Measurements from ENCODE around the gene RNF224. TPM values are rescaled to one million over a fixed set of nuclear protein-coding genes. Genes with fewer than 3 reads are reported as not detected.

RNF224 gene
- polyA plus RNA-seq, 3 donors = not detected

GRCh38 chr9:137266585-137267453 is 39.5 kb downstream of the RNF224 start:
- Mint-ChIP-seq H3K27me3 (ENCODE audit: low read depth in 3 of 3) (no peaks in the 10 kb centered on the region), H3K4me3 (no peak overlapping the region), H3K27ac (peak overlapping the region in 1 of 7 donors; percentile 30), H3K4me1 (peaks cover 29% of the 10 kb centered on the region), H3K36me3 (peaks cover 42 to 84% of the 10 kb centered on the region in 2 donors), H3K9me3 (peaks cover 0 to 2% (median 0%) of the 10 kb centered on the region in 7 donors)
- Histone ChIP-seq H3K36me3 (replicated peaks in 1 of 2; ENCODE audit: control insufficient read depth in 1 of 2, insufficient read depth in 2 of 2, low read length in 2 of 2) (peaks cover 41 to 75% of the 10 kb centered on the region in 2 donors), H3K9ac (ENCODE audit: insufficient read depth, low read length, poor library complexity, severe bottlenecking) (no peak overlapping the region), H2AFZ (ENCODE audit: insufficient read depth, low read depth, low read length, poor library complexity, severe bottlenecking) (no peak overlapping the region), H3K4me1 (ENCODE audit: control insufficient read depth in 1 of 2, insufficient read depth in 2 of 2, low read length in 2 of 2) (peaks cover 23 to 28% of the 10 kb centered on the region in 2 donors), H3K9me3 (replicated peaks in 1 of 2; ENCODE audit: control insufficient read depth in 1 of 2, insufficient read depth in 1 of 2, low read length in 2 of 2) (no peaks in the 10 kb centered on the region), H4K20me1 (ENCODE audit: insufficient read depth, low read length) (peaks cover 43% of the 10 kb centered on the region), H3K4me3 (replicated peaks in 1 of 3; ENCODE audit: low read depth in 2 of 3, low read length in 3 of 3) (no peak overlapping the region), H3K79me2 (ENCODE audit: insufficient read depth, low read length) (peaks cover 3% of the 10 kb centered on the region), H3K27me3 (ENCODE audit: control insufficient read depth in 2 of 2, insufficient read depth in 2 of 2, low read length in 2 of 2) (no peaks in the 10 kb centered on the region), H3K4me2 (replicated peaks; ENCODE audit: extremely low read depth, low read length, poor library complexity, severe bottlenecking) (no peak overlapping the region), H3K27ac (ENCODE audit: low read depth in 1 of 2, low read length in 2 of 2) (peak overlapping the region in 1 of 2 donors; percentile 26)
- TF ChIP-seq CTCF (IDR thresholded peaks at IDR 0.05) = no peak
- intact Hi-C loops (cut with micrococcal nuclease) = no loop called here
- 92% methylated on average over 32 of the region's 34 CpGs for WGBS (ENCODE audit: insufficient coverage)
- DNase-seq = no peak

GRCh38 chr9:137267933-137268355 is 40.6 kb downstream of the RNF224 start:
- Histone ChIP-seq H3K79me2 (ENCODE audit: insufficient read depth, low read length) (peaks cover 3% of the 10 kb centered on the region), H3K9ac (ENCODE audit: insufficient read depth, low read length, poor library complexity, severe bottlenecking) (no peak overlapping the region), H3K4me1 (ENCODE audit: control insufficient read depth in 1 of 2, insufficient read depth in 2 of 2, low read length in 2 of 2) (peaks cover 23 to 28% of the 10 kb centered on the region in 2 donors), H3K4me3 (replicated peaks in 1 of 3; ENCODE audit: low read depth in 2 of 3, low read length in 3 of 3) (no peak overlapping the region), H3K4me2 (replicated peaks; ENCODE audit: extremely low read depth, low read length, poor library complexity, severe bottlenecking) (peak overlapping the region; percentile 44), H3K27me3 (ENCODE audit: control insufficient read depth in 2 of 2, insufficient read depth in 2 of 2, low read length in 2 of 2) (no peaks in the 10 kb centered on the region), H3K36me3 (replicated peaks in 1 of 2; ENCODE audit: control insufficient read depth in 1 of 2, insufficient read depth in 2 of 2, low read length in 2 of 2) (peaks cover 47 to 86% of the 10 kb centered on the region in 2 donors), H3K27ac (ENCODE audit: low read depth in 1 of 2, low read length in 2 of 2) (peak overlapping the region; percentile 36 to 51), H4K20me1 (ENCODE audit: insufficient read depth, low read length) (peaks cover 37% of the 10 kb centered on the region), H3K9me3 (replicated peaks in 1 of 2; ENCODE audit: control insufficient read depth in 1 of 2, insufficient read depth in 1 of 2, low read length in 2 of 2) (no peaks in the 10 kb centered on the region), H2AFZ (ENCODE audit: insufficient read depth, low read depth, low read length, poor library complexity, severe bottlenecking) (no peak overlapping the region)
- no peak overlapping the region for H3K4me3 Mint-ChIP-seq
- peaks cover 27% of the 10 kb centered on the region for H3K4me1 Mint-ChIP-seq
- intact Hi-C loops (cut with micrococcal nuclease) = no loop called here
- no peak for TF ChIP-seq CTCF (IDR thresholded peaks at IDR 0.05)
- H3K36me3 Mint-ChIP-seq = peaks cover 42 to 84% of the 10 kb centered on the region in 2 donors
- no peaks in the 10 kb centered on the region for H3K27me3 Mint-ChIP-seq (ENCODE audit: low read depth in 3 of 3)
- H3K9me3 Mint-ChIP-seq = no peaks in the 10 kb centered on the region
- H3K27ac Mint-ChIP-seq = peak overlapping the region; percentile 2 to 84 (median 44)
- DNase-seq = peak in 1 of 3 donors; percentile 19
- 57% methylated on average over 6 of the region's 6 CpGs for WGBS (ENCODE audit: insufficient coverage)
